GM03348 (cell line): ENCODE measurements around the gene CRAMP1.
"Not testable (repeated sequence)": the region's sequence is repeated elsewhere in the genome, so short reads cannot be mapped to it uniquely, and the experiment has no call there.

Source experiments
- DNase-seq: peaks from one replicate; pipeline ENCODE4 v3.0.0; 2012; ENCODE audit warnings: low spot score

The CRAMP1 gene

DNA sequence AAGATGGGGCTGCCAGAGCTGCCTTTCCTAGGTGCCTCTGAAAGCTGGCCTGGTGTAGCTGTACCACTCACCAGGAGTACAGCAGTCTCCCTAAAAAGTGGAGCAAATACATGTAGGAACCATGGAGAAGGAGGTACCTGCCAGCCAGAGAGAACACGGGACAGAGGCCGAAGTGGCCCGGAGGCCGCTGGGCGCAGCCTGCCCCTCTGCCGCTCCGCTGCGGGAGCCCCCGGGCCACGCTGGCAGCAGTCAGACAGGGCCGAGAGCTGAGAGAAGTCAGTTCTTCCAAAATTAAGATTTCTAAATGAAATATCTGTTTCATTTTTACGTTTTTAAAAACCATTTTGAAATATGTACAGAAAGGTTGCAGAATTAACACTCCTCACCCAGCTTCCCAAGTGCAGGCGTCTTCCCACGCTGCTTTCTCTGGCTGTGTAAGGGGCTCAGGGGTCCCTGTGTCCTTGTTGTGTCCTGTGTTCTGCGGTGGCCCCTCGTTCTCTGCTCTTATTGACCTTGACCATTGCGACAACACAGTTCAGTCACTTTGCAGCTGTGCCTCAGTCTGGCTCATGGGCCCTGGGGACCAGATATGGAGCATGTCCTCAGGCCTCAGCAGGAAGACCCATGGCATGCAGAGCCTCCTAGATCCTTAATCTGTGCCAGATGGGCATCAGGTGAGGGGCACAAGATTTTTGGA is 98.8 kb downstream of the CRAMP1 start:
- DNase-seq: no peak

DNA sequence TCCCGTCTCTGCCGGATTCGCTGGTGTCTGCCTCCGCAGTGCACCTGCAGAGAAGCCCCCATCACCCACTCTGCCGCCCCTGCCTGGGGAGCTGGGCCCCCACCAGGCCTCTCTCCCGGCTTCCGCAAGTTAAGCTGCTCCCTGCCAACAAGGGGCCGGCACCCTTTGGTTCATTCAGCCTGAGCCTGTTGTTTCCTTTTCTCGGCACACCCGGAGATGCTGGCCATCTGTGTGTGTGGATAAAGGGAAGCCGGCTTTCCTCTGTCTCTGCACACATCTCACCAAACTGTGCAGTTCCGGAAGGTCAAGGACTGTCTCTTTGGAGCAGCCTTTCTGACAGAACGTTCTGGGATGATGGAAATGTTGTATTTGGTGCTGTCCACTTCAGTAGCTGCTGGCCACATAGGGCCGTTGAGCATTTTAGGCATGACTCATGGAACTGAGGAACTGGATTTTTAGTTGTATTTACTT is 100.7 kb downstream of the CRAMP1 start:
- no peak for DNase-seq

DNA sequence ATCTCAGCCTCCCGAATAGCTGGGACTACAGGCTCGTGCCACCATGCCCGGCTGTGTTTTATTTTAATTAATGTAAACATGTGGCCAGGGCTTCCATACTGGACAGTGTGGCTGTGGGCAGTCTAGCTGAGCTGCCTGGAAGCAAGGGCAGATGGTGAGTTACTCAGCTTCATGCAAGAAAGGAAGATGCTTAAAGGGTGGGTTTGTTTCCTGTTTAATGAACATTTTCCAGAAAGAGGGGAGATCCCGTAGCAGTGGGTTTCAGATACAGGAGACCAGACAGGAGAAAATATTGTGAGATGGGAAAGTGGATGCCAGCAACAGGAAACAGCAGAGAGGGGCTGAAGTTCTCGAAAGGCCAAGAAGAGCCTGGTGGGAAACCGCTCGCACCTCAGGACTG is 101.2 kb downstream of the CRAMP1 start:
- no peak for DNase-seq

- DNase-seq: no peak
Measured at GRCh38 chr16:1713933-1714332, 101.8 kb downstream of the CRAMP1 start.

GRCh38 chr16:1715220-1715619 is 103.1 kb downstream of the CRAMP1 start:
- DNase-seq: no peak

- DNase-seq: not testable (repeated sequence)
Measured at GRCh38 chr16:1718236-1718635, 106.1 kb downstream of the CRAMP1 start.

DNA sequence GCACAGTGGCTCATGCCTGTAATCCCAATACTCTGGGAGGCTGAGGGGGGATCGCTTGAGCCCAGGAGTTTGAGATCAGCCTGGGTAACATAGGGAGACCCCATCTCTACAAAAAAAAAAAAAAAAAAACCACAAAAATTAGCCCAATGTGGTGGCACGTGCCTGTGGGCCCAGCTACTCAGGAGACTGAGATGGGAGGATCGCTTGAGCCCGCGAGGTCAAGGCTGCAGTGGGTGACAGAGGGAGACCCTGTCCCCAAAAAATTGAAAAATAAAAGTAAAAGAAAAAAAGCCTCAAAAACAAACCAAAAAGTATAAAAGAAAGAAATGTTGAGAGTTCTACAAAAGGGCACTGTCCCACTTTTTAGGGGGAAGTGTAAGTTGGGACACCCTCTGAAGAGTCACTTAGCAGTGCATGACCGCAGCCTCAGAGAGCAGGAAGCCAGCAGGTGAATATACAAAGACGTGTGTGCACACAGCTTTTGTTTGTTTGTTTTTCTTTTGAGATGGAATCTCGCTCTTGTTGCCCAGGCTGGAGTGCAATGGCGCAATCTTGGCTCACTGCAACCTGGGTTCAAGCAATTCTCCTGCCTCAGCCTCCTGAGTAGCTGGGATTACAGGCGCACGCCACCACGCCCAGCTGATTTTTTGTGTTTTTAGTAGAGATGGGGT is 107.5 kb downstream of the CRAMP1 start:
- not testable (repeated sequence) for DNase-seq

- no peak for DNase-seq
Measured at GRCh38 chr16:1721372-1721771, 109.2 kb downstream of the CRAMP1 start.

- peak; percentile 75 for DNase-seq
Measured at GRCh38 chr16:1723450-1724147, 111.4 kb downstream of the CRAMP1 start.

GRCh38 chr16:1724491-1724890 is 112.3 kb downstream of the CRAMP1 start:
- no peak for DNase-seq

DNA sequence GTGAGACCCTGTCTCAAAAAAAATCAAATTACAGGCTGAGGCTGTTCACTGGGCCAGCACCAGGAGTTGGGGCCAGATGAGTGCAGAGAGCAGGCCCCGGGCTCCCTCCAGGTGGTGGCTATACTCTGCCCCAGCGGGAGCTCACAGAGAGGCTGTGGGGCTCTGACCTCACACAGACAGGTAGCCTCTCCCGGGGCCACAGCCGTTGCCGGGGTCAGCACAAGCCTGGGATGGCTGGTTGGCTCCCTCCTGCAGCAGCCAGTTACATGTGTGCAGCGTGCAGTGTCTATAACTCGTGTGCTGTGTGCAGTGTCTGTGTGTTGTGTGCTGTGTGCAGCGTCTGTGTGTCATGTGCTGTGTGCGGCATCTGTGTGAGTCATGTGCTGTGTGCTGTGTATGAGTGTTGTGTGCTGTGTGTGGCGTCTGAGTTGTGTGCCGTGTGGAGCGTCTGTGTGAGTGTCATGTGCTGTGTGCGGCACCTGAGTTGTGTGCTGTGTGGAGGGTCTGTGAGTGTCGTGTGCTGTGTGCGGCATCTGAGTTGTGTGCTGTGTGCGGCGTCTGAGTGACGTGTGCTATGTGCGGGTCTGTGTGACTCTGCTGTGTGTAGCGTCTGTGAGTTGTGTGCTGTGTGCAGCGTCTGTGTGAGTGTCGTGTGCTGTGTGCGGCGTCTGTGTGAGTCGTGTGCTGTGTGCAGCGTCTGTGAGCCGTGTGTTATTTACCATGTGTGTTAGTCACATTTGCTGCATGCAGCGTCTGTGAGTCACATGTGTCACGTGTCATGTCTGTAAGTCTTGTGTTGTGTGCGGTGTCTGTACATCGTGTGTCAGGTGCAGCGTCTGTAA is 114.7 kb downstream of the CRAMP1 start:
- DNase-seq: no peak
